ENCODE measurements around the gene MGAT4A. TPM values are rescaled to one million over a fixed set of nuclear protein-coding genes. Genes with fewer than 3 reads are reported as not detected.

Gene MGAT4A
- total and polyA plus RNA-seq, 2 of the 13 experiments (the other 11 are each of a cell fraction or from before 2014, with no cell fraction given) = 47.2 to 90.9 TPM

- TF ChIP-seq, protein P1, sequence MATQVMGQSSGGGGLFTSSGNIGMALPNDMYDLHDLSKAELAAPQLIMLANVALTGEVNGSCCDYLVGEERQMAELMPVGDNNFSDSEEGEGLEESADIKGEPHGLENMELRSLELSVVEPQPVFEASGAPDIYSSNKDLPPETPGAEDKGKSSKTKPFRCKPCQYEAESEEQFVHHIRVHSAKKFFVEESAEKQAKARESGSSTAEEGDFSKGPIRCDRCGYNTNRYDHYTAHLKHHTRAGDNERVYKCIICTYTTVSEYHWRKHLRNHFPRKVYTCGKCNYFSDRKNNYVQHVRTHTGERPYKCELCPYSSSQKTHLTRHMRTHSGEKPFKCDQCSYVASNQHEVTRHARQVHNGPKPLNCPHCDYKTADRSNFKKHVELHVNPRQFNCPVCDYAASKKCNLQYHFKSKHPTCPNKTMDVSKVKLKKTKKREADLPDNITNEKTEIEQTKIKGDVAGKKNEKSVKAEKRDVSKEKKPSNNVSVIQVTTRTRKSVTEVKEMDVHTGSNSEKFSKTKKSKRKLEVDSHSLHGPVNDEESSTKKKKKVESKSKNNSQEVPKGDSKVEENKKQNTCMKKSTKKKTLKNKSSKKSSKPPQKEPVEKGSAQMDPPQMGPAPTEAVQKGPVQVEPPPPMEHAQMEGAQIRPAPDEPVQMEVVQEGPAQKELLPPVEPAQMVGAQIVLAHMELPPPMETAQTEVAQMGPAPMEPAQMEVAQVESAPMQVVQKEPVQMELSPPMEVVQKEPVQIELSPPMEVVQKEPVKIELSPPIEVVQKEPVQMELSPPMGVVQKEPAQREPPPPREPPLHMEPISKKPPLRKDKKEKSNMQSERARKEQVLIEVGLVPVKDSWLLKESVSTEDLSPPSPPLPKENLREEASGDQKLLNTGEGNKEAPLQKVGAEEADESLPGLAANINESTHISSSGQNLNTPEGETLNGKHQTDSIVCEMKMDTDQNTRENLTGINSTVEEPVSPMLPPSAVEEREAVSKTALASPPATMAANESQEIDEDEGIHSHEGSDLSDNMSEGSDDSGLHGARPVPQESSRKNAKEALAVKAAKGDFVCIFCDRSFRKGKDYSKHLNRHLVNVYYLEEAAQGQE (IDR thresholded peaks at IDR 0.05; ENCODE audit: borderline replicate concordance in 1 of 2, low read depth in 1 of 2, low read length in 2 of 2) = no peak
- TF ChIP-seq KAT7 (CRISPR knock-in tag; IDR thresholded peaks at IDR 0.05; ENCODE audit: borderline replicate concordance) (peak; percentile 83), ZNF615 (CRISPR knock-in tag; IDR thresholded peaks at IDR 0.05; ENCODE audit: borderline replicate concordance) (peak; percentile 71; the same call in 1 of the 2 replicates), ZBTB20 (CRISPR knock-in tag; IDR thresholded peaks at IDR 0.05; ENCODE audit: borderline replicate concordance, low read depth) (peak; percentile 67), FOXJ3 (CRISPR knock-in tag; IDR thresholded peaks at IDR 0.05; ENCODE audit: borderline replicate concordance) (peak; percentile 57; the same call in 1 of the 2 replicates), IRF2 (CRISPR knock-in tag; IDR thresholded peaks at IDR 0.05) (peak; percentile 83), PHF21A (CRISPR knock-in tag; IDR thresholded peaks at IDR 0.05) (peak; percentile 52; the same call in 1 of the 2 replicates), ZBTB21 (CRISPR knock-in tag; IDR thresholded peaks at IDR 0.05) (peak; percentile 28; the same call in 1 of the 2 replicates), ZKSCAN1 (IDR thresholded peaks at IDR 0.05; ENCODE audit: low read length) (peak; percentile 37; the same call in 1 of the 2 replicates), EHMT2 (IDR thresholded peaks at IDR 0.05; ENCODE audit: borderline replicate concordance, low read depth, low read length) (peak; percentile 67; the same call in 1 of the 2 replicates), KLF15 (CRISPR knock-in tag; IDR thresholded peaks at IDR 0.05; ENCODE audit: borderline replicate concordance) (no peak), ARID5B (CRISPR knock-in tag; IDR thresholded peaks at IDR 0.05) (peak; percentile 98), ZSCAN31 (CRISPR knock-in tag; IDR thresholded peaks at IDR 0.05; ENCODE audit: low read depth) (no peak), DMAP1 (CRISPR knock-in tag; IDR thresholded peaks at IDR 0.05) (peak; percentile 51; the same call in 1 of the 2 replicates), ZFX (CRISPR knock-in tag; IDR thresholded peaks at IDR 0.05; ENCODE audit: low read depth) (no peak), HDAC1 (CRISPR knock-in tag; IDR thresholded peaks at IDR 0.05) (peak; percentile 17; the same call in 1 of the 2 replicates)
- TF ChIP-seq, protein P2, sequence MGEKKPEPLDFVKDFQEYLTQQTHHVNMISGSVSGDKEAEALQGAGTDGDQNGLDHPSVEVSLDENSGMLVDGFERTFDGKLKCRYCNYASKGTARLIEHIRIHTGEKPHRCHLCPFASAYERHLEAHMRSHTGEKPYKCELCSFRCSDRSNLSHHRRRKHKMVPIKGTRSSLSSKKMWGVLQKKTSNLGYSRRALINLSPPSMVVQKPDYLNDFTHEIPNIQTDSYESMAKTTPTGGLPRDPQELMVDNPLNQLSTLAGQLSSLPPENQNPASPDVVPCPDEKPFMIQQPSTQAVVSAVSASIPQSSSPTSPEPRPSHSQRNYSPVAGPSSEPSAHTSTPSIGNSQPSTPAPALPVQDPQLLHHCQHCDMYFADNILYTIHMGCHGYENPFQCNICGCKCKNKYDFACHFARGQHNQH (CRISPR knock-in tag; IDR thresholded peaks at IDR 0.05) = peak; percentile 93
- TF ChIP-seq, protein P3, sequence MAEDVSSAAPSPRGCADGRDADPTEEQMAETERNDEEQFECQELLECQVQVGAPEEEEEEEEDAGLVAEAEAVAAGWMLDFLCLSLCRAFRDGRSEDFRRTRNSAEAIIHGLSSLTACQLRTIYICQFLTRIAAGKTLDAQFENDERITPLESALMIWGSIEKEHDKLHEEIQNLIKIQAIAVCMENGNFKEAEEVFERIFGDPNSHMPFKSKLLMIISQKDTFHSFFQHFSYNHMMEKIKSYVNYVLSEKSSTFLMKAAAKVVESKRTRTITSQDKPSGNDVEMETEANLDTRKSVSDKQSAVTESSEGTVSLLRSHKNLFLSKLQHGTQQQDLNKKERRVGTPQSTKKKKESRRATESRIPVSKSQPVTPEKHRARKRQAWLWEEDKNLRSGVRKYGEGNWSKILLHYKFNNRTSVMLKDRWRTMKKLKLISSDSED (CRISPR knock-in tag; IDR thresholded peaks at IDR 0.05) = no peak
These were observed 3.9 kb upstream of the MGAT4A start (continued) for GRCh38 chr2:98734823-98735260.
